Measurements from ENCODE around the gene PRSS33. TPM values are rescaled to one million over a fixed set of nuclear protein-coding genes. Genes with fewer than 3 reads are reported as not detected.
A peak's percentile ranks its signal among the peaks of the same experiment; 100 is the strongest.

Gene PRSS33
- total and polyA plus RNA-seq, 2 of the 8 experiments (the other 6 are each of a cell fraction or from before 2014, with no cell fraction given): 0.09 TPM; not detected in 1

GRCh38 chr16:2817340-2818271, 30.2 kb upstream of the PRSS33 start:
- Histone ChIP-seq H3K9me3 (ENCODE audit: insufficient read depth in 2 of 2, low read depth in 1 of 2, low read length in 1 of 2) (no peaks in the 10 kb centered on the region), H3K18ac (ENCODE audit: extremely low read depth, low read length) (no peak overlapping the region; the same call in 1 of the 2 replicates), H3K36me3 (ENCODE audit: control insufficient read depth in 2 of 4, insufficient read depth in 4 of 4, low read length in 3 of 4) (no peaks in the 10 kb centered on the region), H3K23me2 (ENCODE audit: low read depth, low read length) (no peaks in the 10 kb centered on the region), H2BK12ac (ENCODE audit: low read depth, low read length) (peak overlapping the region; percentile 23; the same call in 1 of the 2 replicates), H2BK120ac (replicated peaks; ENCODE audit: low read depth, low read length) (no peak overlapping the region), H3K9ac (replicated peaks in 1 of 4; ENCODE audit: extremely low read depth in 1 of 4, low read depth in 3 of 4, low read length in 3 of 4) (no peak overlapping the region), H3K23ac (ENCODE audit: insufficient read length) (no peak overlapping the region), H3K27me3 (replicated peaks in 1 of 4; ENCODE audit: control insufficient read depth in 3 of 4, extremely low read depth in 1 of 4, insufficient read depth in 3 of 4, low read length in 3 of 4) (no peaks in the 10 kb centered on the region), H3K79me2 (ENCODE audit: control insufficient read depth in 1 of 2, insufficient read depth in 2 of 2, low read length in 2 of 2) (no peaks in the 10 kb centered on the region), H2BK15ac (ENCODE audit: low read length) (no peak overlapping the region; the same call in 1 of the 2 replicates), H3K56ac (replicated peaks; ENCODE audit: insufficient read length, low read depth, low read length) (no peak overlapping the region), H3K27ac (ENCODE audit: low read depth, low read length) (no peak overlapping the region), H4K5ac (ENCODE audit: insufficient read length, low read depth, low read length) (no peak overlapping the region), H2BK5ac (ENCODE audit: low read depth, low read length) (no peak overlapping the region), H3K4me2 (ENCODE audit: insufficient read depth in 1 of 2, low read depth in 2 of 2, low read length in 2 of 2) (no peak overlapping the region), H4K20me1 (replicated peaks in 1 of 2; ENCODE audit: control insufficient read depth in 1 of 2, insufficient read depth in 2 of 2, low read length in 2 of 2) (no peaks in the 10 kb centered on the region), H2AFZ (ENCODE audit: low read length) (0 out of 2 replicates have a peak overlapping the region, but pooled peaks have one; percentile 62), H3K4me1 (replicated peaks in 1 of 4; ENCODE audit: control insufficient read depth in 3 of 4, insufficient read depth in 4 of 4, low read length in 3 of 4) (peaks cover 0 to 4% (median 0%) of the 10 kb centered on the region in 4 experiments; a peak in 1 of 7 replicates), H2AK5ac (ENCODE audit: low read depth, low read length) (0 out of 2 replicates have a peak overlapping the region, but pooled peaks have one; percentile 19), H2BK20ac (ENCODE audit: low read length) (no peak overlapping the region), H3K79me1 (ENCODE audit: low read depth, low read length) (no peaks in the 10 kb centered on the region), H3K4me3 (ENCODE audit: extremely low read depth in 1 of 4, insufficient read depth in 2 of 4, low read depth in 3 of 4, low read length in 4 of 4) (no peak overlapping the region), H3K4ac (replicated peaks; ENCODE audit: insufficient read length, low read depth, low read length) (no peak overlapping the region), H3K14ac (ENCODE audit: insufficient read length) (no peak overlapping the region), H4K8ac (ENCODE audit: extremely low read depth, insufficient read depth, low read length) (peak overlapping the region; percentile 3; the same call in 1 of the 2 replicates), H4K91ac (replicated peaks; ENCODE audit: insufficient read length, low read length) (peak overlapping the region; percentile 65)
- ChIA-PET POLR2A (ENCODE audit: partially characterized antibody) (interaction anchor here (1.1 to 1.2 kb wide), 2 partner anchors 40 to 44 kb away, joined by 4 to 5 read pairs; no protein-coding TSS in a partner anchor), CTCF (ENCODE audit: partially characterized antibody) (interaction anchor here (0.7 to 2.0 kb wide), 5 partner anchors 10 to 145 kb away, joined by 3 to 9 read pairs (median 4); no protein-coding TSS in a partner anchor)
- TF ChIP-seq BRCA1 (IDR thresholded peaks at IDR 0.05; ENCODE audit: low read depth, low read length) (no peak), SP4 (IDR thresholded peaks at IDR 0.05; ENCODE audit: low read length) (no peak), SAP30 (IDR thresholded peaks at IDR 0.05; ENCODE audit: insufficient read depth, insufficient replicate concordance, low read length) (no peak), EP300 (IDR thresholded peaks at IDR 0.05; ENCODE audit: borderline replicate concordance in 1 of 2, low read depth in 2 of 2, low read length in 2 of 2) (no peak), GABPA (IDR thresholded peaks at IDR 0.05; ENCODE audit: borderline replicate concordance, insufficient read depth, low read length) (no peak), HDAC2 (IDR thresholded peaks at IDR 0.05; ENCODE audit: borderline replicate concordance in 1 of 2, low read depth in 2 of 2, low read length in 2 of 2) (no peak), CHD2 (IDR thresholded peaks at IDR 0.05; ENCODE audit: low read length) (no peak)
- WGBS, 2 experiments (ENCODE audit: extremely low coverage in 1 of 2, insufficient coverage in 1 of 2, insufficient read length in 1 of 2, insufficient replicate concordance in 2 of 2, low coverage in 1 of 2, low lambda C conversion rate in 2 of 2, missing lambda C conversion rate in 1 of 2): 91% methylated on average over 27 of the region's 68 CpGs; no CpG with 5 or more reads in 1 of the 2 experiments
- DNase-seq (ENCODE audit: low read depth in 1 of 2, low spot score in 2 of 2) (no peak), FAIRE-seq (no peak)
